HG02763 (cell line): ENCODE measurements around the gene BTBD10.

Experiments
- ATAC-seq: cut with Tn5 transposase; IDR thresholded peaks from one replicate; pipeline ENCODE4 v1.9.1; 2021; ENCODE audit warnings: mild to moderate bottlenecking, moderate library complexity; ENCODE audit not compliant: unreplicated experiment

Gene BTBD10

DNA sequence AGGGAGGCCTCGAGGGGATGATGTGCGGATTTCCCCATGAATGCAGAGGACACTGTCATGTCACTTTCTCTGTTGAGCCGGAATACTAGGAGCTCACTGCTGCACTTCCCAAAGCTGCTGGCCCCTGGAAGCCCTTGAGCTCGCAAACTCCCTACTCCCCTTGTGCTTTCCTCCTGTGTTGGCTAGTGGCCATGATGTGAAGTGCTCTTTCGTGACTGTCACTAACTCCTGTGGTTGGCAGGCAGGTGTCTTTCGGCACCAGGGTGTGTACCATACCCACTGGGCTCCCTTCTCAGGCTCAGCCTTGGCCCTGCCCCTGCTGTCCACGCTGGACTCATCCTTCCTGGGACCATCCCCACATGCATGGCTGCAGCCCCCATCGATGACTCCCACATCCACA lies 86.2 kb downstream of the BTBD10 start:
- no peak for ATAC-seq

DNA sequence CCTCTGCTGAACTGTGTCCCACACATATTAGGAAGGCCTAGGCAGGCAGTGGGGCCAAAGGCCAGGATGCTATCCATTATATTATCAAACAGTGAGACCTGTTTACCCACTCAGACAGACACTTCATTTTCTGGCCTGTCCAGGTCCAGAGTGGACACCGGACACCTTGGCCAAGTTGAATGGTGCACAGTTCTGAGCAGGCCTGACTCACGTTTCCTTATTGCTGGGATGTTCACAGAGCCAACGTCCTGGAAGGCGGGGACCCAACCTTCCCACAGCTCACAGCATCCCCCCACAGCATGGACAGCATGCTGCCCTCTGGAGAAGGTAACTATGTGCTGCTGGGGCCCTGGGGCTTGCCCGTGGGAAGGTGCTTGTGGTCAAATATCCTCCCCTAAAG lies 86.6 kb downstream of the BTBD10 start:
- no peak for ATAC-seq

DNA sequence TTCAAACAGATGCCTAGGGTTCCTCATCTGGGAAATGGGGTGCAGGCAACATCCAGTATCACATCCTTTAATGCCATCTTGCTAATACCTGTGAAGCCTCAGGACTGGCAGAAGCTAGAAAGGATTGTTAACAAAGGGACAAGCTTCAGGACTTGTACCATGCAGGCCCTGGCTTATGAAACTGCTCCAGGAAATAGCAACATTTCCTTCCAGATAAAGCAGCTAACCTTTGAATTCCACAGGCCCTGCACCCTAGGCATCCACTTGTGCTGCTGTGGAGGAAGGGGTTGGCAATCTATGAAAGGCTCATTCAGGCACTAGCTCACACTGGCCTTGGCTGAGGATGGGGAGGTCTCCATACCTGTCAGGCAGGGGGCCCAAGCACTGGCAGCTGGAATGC lies 87.2 kb downstream of the BTBD10 start:
- ATAC-seq = no peak

DNA sequence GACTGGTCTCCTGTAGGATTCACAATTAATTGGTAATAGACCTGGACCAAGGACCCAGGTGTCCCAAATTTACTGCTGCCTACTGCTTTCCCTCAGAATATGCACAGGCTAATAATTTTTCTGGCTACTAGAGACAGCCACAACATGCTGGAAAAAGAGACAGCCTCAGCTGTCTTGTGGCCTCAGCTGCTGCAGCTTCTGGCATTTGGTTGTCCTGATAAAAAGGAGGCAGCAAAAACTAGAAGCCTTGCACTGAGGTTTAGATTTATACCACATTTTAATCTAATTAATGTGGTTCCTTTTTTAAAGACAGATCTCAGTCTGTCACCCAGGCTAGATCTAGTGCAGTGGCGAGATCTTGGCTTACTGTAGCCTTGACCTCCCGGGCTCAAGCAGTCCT lies 89.8 kb downstream of the BTBD10 start:
- no peak for ATAC-seq

DNA sequence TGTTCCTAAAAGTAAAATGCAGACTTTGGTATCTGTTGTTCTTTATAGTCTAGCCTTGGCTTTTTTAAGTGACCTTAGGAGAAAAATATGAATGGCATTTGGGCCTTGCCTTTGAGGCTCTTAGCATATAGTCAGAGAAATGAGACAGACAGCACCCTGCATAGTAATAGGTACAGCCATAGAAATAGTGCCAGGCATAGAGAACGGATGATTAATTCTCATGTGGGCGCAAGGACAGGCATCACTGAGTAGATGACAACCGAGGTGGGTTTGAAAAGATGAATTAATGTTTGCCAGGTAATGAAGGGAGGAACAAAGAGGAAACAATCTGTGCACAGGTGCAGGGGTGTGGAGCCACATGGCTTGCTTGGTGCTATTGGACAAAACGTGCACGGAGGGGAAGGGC lies 95.0 kb downstream of the BTBD10 start:
- ATAC-seq = no peak

DNA sequence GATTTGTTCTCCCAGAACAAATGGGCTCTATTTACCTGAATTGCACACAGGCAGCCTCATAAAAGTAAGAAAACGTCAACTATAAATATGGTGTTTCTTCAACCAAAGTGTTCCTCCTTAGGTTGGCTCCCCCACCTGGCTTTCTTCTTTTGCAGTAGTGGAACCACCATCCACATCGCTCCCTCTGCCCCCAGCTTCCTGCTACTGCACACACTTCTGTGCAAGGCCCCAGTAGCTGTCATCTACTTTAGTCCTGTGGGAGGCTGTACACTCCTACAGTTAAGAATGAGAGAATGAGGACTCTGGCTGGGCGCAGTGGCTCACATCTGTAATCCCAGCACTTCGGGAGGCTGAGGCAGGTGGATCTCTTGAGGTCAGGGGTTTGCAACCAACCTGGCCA lies 95.9 kb downstream of the BTBD10 start:
- ATAC-seq = no peak

DNA sequence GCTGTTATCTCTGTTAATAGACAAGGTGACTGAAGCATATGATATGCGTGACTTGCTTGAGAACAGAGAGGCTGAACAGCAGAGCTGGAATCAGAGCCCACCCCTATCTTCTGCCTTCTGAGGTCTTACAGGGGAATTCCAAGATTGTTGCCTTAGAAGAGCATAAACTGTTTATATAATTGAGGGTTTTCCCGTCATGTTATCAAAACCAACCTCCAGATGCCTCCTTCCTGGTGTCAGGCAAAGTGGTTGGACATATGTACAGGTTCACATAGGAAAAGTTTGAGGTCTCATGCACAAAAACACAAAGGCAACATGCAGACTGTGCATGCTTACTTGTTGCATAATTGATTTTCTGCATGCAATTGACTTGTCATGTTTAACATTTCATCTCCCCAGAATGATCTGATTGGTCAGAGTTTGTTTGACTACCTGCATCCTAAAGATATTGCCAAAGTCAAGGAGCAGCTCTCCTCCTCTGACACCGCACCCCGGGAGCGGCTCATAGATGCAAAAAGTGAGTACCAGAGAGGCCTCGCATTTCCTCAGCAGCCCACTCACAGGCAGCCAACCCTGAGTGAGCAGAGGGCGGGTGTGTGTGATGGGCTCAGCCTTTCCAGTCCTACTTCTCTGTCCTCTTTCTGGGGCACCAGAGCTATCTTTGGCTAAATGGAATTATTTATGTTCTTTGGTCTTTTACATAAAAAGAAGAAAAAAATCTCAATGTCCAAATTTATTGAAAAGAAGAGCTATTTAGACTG lies 96.6 kb downstream of the BTBD10 start:
- ATAC-seq = no peak

DNA sequence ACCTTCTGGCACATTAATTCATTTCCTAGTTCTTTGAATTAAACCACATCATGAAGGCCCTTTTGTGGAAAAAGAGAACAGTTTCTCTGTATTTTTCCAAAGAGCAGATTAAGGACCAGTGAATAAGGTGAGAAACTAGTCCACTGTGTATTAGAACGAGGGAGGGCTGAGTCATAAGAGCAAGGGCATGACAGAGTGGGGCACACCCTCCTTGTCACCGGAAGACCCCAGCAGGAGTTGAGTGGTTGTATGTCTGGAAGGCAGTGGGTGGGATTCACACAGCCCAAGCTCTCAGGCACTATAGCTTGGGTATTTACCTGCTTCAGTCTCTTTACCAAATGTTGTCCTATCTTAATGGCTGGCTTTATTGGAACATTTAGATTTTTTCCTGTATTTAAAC lies 98.6 kb downstream of the BTBD10 start:
- no peak for ATAC-seq

DNA sequence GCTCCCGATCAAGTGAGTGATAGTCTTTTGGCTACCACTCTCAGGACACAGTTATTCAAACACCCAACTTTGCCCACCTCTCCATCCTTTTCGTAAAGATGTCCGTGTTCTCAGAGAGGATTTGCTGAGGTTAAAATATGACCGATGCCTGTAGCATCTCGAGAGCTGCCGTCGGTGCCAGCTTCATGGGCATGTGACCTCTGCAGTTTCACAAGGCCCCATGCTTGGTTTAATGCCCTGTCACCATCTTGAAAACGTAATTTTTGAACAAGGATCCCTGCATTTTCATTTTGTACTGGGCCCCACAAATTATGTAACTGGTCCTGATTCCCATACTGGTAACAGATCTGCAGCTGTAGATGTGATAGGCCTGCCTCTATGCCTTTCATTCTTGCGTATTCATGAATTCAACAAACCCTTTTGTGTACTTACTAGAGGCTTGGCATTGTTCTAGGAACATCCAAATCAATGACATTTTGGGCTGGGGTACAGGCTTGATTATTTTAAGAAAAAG lies 100.4 kb downstream of the BTBD10 start:
- ATAC-seq = no peak

DNA sequence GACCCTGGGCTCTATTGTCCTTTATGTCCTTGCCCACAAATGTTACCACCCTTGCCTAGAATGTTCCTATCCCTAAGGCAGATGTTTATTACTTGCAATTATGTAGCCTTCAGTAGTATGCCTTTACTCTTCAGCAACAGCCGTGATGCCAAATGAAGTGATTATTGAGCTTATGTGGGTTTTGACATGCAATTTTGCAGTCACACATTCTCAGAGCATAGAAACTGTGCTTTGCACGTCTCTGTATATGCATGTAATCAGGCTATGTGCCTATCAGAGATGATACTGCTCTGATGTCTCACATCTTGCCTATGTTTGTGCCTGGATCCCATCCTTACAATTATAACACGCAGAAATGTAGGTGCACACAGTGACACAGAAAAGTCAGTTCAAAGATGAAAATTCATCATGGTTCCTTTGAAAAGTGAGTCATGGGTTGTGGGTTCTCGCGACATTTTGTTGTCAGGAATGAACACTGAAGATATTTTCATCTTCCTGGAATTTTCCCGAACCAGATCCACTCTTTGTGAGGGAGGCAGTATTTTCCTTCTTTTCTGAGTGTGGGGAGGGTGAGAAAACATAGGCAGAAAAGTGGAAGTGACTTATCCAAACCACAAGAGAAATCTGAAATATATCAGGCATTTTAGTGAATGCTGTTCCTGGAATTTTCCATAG lies 104.3 kb downstream of the BTBD10 start:
- ATAC-seq = no peak

DNA sequence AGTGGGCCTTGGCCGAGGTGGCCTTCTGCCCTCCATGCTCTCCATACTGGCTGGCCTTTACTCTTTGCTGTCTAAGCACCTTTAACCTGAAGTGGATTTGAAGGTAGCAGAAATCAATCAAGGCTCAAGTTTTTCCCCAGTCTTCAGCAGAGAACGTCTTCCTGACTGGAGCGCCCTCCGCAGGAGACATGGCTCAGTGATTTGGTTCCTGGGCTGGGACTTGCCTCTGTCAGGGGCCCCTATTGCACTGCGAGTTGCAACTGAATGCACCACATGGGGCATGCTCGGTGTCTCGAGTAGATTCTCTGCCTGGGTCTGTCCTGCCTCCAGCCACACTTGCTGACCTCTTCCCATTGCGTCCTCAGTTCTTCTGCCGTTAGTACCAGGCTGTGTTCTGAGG lies 105.8 kb downstream of the BTBD10 start:
- no peak for ATAC-seq

DNA sequence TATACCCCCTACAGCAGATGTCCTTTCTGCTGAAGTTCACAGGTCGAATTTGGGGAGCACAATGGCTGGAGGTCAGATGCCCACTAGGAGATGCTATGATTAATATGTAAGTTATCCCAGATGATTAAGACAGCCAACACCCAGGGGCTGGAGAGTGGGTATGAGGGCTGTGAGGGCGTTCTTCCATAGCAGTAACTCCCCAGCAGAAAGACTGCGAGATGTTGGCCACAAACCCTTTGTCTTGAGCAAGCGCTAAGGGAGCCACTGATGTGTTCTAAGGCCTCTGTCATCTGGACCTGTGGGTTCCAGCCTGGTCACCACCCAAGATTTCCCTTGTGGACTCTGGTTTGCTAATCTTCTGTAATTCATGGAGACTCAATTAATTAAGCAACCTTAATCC lies 107.8 kb downstream of the BTBD10 start:
- no peak for ATAC-seq

DNA sequence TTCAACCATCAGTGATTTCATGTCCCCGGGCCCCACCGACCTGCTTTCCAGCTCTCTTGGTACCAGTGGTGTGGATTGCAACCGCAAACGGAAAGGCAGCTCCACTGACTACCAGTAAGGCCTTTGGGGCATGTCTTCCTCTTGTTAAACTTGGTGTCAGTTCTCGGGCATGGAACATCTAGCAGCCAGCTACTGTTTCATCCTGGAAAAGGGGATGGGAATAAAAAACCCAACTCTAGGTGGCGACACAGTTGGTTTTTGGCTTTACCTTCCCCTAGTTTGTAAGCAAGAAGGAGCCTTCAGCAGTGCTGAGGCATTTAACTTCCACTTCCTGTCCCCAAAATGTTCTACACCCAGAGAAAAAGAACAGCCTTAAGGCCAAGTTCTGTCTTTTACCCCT lies 108.7 kb downstream of the BTBD10 start:
- ATAC-seq = no peak

DNA sequence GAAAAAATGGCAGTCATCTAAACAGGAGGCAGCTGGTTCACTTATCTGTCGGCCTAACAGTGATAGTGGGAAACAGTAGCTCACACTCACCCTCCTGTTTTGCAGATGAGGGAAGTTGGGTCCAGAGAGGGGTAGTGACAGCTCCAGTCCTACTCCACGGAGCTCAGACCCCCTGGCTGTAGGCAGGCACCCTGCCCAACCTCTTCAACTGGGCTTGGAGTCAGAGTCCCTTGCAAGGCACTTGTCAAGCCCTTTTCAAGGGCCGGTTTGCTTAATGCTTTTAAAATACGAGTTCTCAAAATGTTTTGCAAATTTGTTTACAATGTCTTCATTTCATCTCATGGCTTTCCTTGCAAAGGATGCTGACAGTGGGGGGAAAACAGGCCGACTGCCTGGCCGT lies 110.3 kb downstream of the BTBD10 start:
- ATAC-seq = no peak

DNA sequence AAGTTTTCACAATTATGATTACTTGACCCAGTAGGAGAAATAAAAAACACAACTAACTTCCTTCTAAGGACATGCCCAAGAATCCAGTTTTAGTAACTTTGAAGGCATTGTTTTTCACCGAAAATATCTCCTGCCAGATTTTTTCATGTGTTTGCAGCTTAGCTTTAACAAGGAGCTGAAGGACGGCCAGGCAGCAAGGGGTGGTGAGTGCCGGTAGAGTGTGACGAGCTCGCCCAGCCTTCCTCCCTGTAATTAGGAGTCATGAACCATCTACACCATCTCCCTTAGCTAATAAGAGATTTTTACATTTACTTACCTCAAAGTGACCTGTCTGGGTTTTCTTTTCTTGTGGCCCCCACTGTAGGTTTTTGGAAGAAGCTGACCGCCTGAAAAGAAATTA lies 113.4 kb downstream of the BTBD10 start:
- ATAC-seq = no peak

DNA sequence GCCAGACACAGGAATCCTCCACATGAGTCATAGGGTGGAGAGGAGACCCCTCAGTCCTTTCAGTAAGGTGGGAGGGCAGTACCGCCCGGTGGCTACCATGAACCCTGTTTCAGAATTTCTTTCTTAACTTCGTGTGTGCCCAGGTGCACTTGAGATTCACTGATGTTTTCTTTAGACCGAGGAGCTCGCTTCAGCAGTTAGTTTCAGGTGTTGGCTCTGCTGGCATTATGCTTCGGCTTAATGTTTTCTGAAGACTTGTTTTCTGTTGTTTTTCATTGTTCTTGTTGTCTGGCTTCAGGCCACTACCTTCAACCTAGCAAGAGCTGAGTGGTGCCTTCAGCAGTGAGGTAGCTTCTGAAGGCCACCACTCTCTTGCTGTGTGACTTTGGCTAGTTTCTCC lies 114.0 kb downstream of the BTBD10 start:
- ATAC-seq = no peak

DNA sequence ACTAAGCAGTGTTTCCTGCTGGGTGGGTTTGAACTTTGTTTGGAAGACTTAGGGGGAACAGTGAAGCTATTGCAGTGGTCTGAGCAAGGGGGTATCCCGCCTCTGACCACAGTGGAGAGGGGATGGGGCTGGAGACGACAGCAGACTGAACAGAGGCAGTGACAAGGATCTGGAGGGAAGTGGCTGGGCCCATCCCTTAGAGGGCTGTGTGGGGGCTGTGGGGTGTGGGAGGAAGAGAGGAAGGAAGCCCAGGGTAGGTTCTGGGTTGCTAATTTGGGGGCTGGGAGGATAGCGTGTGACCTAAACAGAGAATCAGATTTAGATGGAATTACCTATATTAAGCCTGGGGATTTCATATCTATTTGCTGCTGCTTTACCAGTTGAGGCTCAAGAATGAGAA lies 114.7 kb downstream of the BTBD10 start:
- no peak for ATAC-seq

DNA sequence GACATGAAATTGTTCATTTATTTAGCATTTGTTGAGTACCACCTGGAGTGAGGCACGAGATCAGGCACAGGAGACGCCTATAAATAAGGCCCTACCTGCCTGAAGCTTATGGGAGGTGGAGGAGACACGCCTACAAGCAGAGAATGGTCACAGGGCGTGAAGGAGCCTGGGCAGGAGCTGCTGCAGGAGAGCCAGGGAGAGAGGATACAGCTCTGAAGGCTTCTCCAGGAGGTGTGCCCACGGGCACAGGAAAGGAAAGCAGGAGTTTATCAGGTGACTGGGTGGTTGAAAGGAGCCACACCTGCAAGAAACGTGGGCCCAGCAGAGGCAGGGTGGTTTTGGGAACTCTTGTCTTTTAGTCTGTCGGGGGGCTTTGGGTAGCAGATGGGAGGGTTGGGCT lies 115.1 kb downstream of the BTBD10 start:
- ATAC-seq = no peak

DNA sequence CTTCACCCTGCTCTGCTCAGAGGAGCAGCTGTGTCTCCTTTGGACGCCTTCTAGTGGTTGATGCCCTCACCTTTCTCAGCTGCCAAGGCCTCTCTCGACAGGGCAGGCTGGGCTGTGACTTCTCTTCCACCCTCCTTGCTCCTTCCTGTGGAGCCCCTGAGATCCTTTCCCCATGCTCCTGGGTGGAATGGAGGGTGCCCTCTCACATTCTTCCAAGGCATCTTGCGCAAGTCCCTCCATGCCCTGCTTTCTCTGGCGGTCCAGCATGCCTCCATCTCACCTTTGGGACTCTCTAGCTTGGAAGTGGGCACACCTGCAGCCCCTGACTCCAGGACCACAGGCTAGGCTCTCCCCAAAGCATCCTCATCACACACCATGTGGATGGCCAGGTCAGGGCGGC lies 116.6 kb downstream of the BTBD10 start:
- ATAC-seq = no peak

DNA sequence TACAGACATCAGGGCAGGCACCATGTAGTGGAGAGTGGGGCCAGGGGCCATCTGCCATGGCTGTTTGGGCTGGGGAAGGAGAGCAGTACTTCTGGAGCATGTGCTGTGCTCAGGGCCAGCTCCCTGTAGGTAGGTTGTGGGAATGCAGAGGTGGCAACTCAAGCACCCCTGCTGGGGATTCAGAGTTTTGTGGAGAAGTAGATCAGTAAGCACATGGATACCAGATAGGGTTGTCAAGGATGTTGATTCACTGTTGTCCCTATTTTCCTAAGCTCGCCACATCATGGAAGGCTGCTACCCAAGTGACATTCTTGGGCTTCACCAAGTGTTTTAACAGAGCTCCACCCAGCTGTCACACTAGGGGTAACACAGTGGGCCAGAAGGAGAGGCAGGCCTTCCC lies 118.2 kb downstream of the BTBD10 start:
- no peak for ATAC-seq

DNA sequence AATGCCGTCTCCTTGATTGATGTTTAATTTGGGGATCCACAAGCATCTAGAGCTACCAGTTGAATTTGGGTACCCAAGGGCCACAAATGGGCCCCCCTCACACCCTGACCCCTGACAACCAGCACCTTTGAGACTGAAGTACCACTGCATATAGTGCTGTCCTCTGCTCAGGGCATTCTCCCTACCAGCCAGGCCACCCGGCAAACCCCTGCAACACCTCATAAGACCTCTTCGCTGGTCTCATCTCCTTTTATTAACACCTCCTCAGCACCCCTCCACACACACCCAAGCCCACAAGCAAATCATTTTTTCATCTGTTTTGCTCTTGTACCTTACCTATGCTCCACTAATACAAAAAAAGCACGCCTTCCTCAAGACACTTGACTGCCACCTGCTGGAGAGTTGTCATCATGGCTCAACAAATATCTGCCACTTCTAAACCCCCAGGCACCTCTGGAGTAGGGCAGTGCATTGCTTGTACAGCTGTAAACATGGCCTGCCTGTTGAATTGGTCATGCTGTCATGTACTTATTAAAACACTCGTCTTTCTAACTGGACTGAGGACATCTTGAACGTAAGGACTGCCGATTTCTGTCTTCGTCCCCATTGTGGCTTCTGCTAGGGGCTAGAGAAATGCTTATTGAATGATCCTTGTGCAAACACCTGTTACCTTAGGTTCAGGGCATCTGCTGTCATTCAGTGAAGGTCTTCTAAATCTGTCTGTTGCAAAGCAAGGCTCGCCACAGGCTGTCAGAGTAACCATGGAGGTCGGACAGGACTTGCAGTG lies 118.9 kb downstream of the BTBD10 start:
- ATAC-seq = no peak

DNA sequence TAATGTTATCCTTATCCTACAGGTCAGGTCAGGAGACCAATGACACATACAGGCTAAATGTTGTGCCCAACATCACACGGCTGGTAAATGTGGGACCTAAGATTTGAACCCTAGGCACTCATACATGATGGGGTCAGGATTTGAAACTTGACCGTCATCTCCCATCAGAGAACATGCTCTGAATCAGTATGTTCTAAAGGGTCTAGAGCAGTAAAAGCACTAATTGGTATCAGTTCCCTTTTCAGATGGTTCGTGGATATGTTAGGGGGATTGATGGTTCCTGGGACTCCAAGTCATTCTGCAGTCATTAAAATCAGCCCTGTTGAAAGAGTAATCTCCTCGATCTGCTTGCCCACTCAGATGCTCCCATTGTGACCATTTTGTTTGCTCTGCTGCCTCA lies 120.0 kb downstream of the BTBD10 start:
- peak; percentile 48 for ATAC-seq
